Mucosa of descending colon (tissue), 3 donors: Measurements from ENCODE around the gene B3GAT3. TPM values are rescaled to one million over a fixed set of nuclear protein-coding genes. Genes with fewer than 3 reads are reported as not detected.
"Not testable (repeated sequence)": the region's sequence is repeated elsewhere in the genome, so short reads cannot be mapped to it uniquely, and the experiment has no call there.

Experiments
- ATAC-seq: fragments of 200-7000 bp; cut with Tn5 transposase; one replicate; pipeline ENCODE4 v1.9.1; 2020; ENCODE audit warnings: mild to moderate bottlenecking, moderate library complexity
- DNase-seq, 3 donors: peaks; one replicate each; pipeline ENCODE4 v3.0.0-alpha.2; 2020
- H3K36me3 ChIP-seq: fragments of 200-600 bp; one replicate; pipeline ENCODE4 v1.8.0; 2021; ENCODE audit warnings: low read depth, mild to moderate bottlenecking
- H3K4me1 ChIP-seq: fragments of 200-600 bp; one replicate; pipeline ENCODE4 v1.8.0; 2021; ENCODE audit warnings: low read depth, mild to moderate bottlenecking
- H3K4me3 ChIP-seq: fragments of 200-600 bp; one replicate; pipeline ENCODE4 v1.8.0; 2021; ENCODE audit warnings: mild to moderate bottlenecking
- H3K9me3 ChIP-seq: fragments of 200-600 bp; one replicate; pipeline ENCODE4 v1.8.0; 2021; ENCODE audit warnings: mild to moderate bottlenecking
- CTCF ChIP-seq: fragments of 200-600 bp; IDR thresholded peaks from one replicate; pipeline ENCODE4 v1.8.0; 2022; ENCODE audit warnings: antibody characterized with exemption, mild to moderate bottlenecking
- intact Hi-C, 2 donors: fragments of 100-400 bp; cut with DNase I in 1 of 2; cut with micrococcal nuclease in 1 of 2; formaldehyde crosslinking; loops; one replicate each; pipeline versions ENCODE4 v1.11.0 to v1.11.1; 2022; cut with DNase I, micrococcal nuclease
- total RNA-seq, 3 donors: library from RNA; stranded (reverse); fragmentation: NEBNext Ultra II Directional in 2 of 3; extraction: Animal tissue kit (Norgen Biotek cat#: 25700) in 2 of 3; gene quantifications; one replicate each; pipeline versions ENCODE4 v1.2.1 to v1.2.4, GENCODE V29; 2021 to 2023
- donor health status: DM: no; HTN: no; CAD: no; lungs with moderate emphysema.
- donor health status: DM: no; HTN: no; CAD: no.
- donor health status: DM: no; HTN: yes; CAD: no.

Gene B3GAT3
- total RNA-seq, 3 donors from 2014 or later: 27.3 to 34.2 (median 29.1) TPM

DNA sequence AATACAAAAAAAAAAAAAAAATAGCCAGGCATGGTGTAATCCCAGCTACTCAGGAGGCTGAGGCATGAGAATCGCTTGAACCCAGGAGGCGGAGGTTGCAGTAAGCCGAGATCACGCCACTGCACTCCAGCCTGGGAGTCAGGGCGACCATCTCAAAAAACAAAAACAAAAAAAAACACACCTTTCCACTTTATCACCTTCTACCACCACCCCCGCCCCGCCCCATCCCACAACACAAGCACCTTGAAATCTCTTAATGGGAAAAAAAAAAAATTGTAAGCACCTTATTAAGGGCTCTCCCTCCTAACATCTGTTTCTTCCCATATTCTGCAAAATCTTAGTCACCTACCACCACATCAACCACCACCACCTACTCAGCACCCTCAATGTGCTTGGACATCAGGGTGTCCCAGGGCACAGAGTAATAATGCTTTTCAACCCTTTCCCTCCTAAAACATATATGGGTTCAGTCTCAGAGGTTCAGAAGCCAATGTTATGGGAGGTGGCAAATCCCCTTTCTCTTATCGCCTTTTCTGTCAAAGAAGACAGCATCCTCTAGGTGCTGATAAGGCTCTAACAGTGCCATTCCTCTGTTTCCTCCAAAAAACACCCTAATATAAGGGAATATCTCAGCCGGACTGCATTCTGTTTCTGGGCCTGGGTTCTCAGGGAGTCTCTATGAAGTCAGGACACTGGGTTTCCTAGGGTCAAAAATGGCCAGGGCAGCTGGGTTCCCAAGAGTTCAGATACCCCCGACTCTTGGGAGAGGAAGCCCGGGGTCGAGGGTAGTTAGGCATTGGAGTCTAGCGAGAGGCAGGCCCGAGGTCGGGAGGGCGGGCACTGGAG is 30.6 kb upstream of the B3GAT3 start:
- DNase-seq (peak in 1 of 3 donors; percentile 33), ATAC-seq (no peak)
- Histone ChIP-seq H3K36me3 (no peaks in the 10 kb centered on the region), H3K4me1 (peaks cover 12% of the 10 kb centered on the region), H3K9me3 (no peaks in the 10 kb centered on the region), H3K4me3 (peak overlapping the region; percentile 56)
- intact Hi-C loops: no loop called here
- TF ChIP-seq CTCF: no peak

DNA sequence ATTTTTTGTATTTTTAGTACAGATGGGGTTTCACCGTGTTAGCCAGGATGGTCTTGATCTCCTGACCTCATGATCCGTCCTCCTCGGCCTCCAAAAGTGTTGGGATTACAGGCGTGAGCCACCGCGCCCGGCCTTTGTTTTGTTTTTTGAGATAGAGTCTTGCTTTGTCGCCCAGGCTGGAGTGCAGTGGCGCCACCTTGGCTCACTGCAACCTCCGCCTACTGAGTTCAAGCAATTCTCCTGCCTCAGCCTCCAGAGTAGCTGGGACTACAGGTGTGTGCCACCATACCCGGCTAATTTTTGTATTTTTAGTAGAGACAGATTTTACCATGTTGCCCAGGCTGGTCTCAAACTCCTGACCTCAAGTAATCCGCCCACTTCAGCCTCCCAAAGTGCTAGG is 28.5 kb upstream of the B3GAT3 start:
- intact Hi-C loops, H3K4me3 ChIP-seq, H3K36me3 ChIP-seq, H3K9me3 ChIP-seq, ATAC-seq: not testable (repeated sequence)
- H3K4me1 ChIP-seq: peaks cover 24% of the 10 kb centered on the region
- peak in 1 of 3 donors; percentile 37 for DNase-seq

- Histone ChIP-seq H3K36me3 (no peaks in the 10 kb centered on the region), H3K9me3 (no peaks in the 10 kb centered on the region), H3K4me1 (peaks cover 29% of the 10 kb centered on the region), H3K4me3 (no peak overlapping the region)
- TF ChIP-seq CTCF: no peak
- peak in 1 of 3 donors; percentile 34 for DNase-seq
- intact Hi-C loops: no loop called here
- ATAC-seq: no peak
Observed at GRCh38 chr11:62649486-62649885, 27.7 kb upstream of the B3GAT3 start.

GRCh38 chr11:62648967-62649364 is 27.2 kb upstream of the B3GAT3 start:
- intact Hi-C loops: no loop called here
- peak in 1 of 3 donors; percentile 44 for DNase-seq
- peaks cover 34% of the 10 kb centered on the region for H3K4me1 ChIP-seq
- H3K36me3 ChIP-seq: no peaks in the 10 kb centered on the region
- no peak for ATAC-seq
- H3K9me3 ChIP-seq: no peaks in the 10 kb centered on the region
- TF ChIP-seq CTCF: no peak
- no peak overlapping the region for H3K4me3 ChIP-seq

- intact Hi-C loops: no loop called here
- ATAC-seq: no peak
- H3K9me3 ChIP-seq: no peaks in the 10 kb centered on the region
- TF ChIP-seq CTCF: no peak
- H3K36me3 ChIP-seq: no peaks in the 10 kb centered on the region
- DNase-seq: peak in 1 of 3 donors; percentile 54
- H3K4me3 ChIP-seq: no peak overlapping the region
- H3K4me1 ChIP-seq: peaks cover 34% of the 10 kb centered on the region
Observed at GRCh38 chr11:62648185-62648966, 26.6 kb upstream of the B3GAT3 start.

GRCh38 chr11:62647609-62648005 is 25.8 kb upstream of the B3GAT3 start:
- no peaks in the 10 kb centered on the region for H3K9me3 ChIP-seq
- DNase-seq (no peak), ATAC-seq (no peak)
- TF ChIP-seq CTCF: no peak
- intact Hi-C loops: no loop called here
- H3K4me1 ChIP-seq: peaks cover 34% of the 10 kb centered on the region
- no peaks in the 10 kb centered on the region for H3K36me3 ChIP-seq
- no peak overlapping the region for H3K4me3 ChIP-seq
